Measurements from ENCODE around the gene CCDC152. TPM values are rescaled to one million over a fixed set of nuclear protein-coding genes. Genes with fewer than 3 reads are reported as not detected.

Gene CCDC152, protein sequence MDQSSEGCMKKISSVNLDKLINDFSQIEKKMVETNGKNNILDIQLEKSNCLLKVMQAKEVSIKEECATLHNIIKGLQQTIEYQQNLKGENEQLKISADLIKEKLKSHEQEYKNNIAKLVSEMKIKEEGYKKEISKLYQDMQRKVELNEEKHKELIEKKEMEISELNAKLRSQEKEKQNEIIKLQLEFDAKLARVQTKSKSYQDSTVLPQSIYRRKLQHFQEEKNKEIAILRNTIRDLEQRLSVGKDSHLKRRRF
- 1 to 10 TPM in 2 of 4 donors, under 1 TPM in 1, not detected in 1; 0.36 to 1.7 (median 1.1) TPM for total RNA-seq

DNA sequence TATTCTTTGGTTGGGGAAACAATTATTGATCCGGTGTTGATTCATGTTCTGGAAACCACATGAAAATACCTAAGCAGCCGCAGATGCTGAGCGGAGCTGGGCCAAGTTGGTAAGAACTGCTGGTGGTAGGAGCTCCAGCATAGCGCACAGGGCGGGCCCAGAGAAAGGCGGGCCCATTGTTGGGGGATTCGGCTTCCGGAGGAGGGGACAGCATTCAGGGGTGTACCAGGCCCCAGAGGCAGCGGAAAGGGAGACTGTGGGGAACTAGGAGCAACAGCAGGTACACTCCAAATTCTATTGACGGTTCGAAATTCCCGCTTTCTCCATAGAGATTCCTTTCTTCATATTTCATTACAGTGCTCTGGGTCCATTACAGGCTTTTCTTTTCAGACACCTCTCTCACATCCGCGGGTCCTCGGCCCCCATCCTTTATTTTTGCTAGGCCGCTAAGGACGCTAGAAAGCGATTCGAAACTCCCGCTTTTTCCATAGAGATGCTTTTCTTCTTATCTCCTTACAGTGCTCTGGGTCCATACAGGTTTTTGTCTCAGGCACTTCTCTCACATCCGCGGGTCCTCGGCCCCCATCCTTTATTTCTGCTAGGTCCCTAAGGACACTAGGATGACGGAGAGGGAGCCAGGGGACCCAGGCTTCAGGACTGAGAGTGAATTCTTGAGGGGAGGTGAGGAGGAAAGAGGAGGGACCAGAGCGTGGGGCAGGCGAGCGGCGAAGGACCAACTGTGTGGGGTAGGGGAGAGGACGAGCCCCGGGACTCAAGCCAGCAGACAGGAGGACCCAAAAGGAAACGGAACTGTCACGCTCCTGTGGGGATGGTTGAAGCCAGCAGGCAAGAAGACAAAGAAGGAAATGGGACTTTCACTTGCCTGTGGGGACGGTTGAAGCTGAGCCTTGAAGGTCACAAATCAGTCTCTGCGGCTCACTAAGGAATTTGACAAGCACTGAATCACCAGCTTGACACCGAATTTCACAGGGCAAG, at the start of gene CCDC152:
CCDC152 (plus strand) TSS at position 213 of the 996 bp plus-strand sequence. CDS start 2,304 bp downstream, outside the sequence.
- Histone ChIP-seq H3K4me1 (peaks cover 4% of the 10 kb centered on the region), H3K36me3 (no peaks in the 10 kb centered on the region), H3K27ac (no peak within 1 kb of the TSS), H3K4me3 (peak within 1 kb of the TSS; percentile 36), H3K27me3 (no peaks in the 10 kb centered on the region), H3K9me3 (no peaks in the 10 kb centered on the region)
- 30% methylated on average over 35 of the region's 35 CpGs for WGBS
- DNase-seq (ENCODE audit: low spot score in 2 of 2), result peak in 1 of 2 donors; percentile 80
- TF ChIP-seq POLR2AphosphoS5 (IDR thresholded peaks at IDR 0.05), result no peak

DNA sequence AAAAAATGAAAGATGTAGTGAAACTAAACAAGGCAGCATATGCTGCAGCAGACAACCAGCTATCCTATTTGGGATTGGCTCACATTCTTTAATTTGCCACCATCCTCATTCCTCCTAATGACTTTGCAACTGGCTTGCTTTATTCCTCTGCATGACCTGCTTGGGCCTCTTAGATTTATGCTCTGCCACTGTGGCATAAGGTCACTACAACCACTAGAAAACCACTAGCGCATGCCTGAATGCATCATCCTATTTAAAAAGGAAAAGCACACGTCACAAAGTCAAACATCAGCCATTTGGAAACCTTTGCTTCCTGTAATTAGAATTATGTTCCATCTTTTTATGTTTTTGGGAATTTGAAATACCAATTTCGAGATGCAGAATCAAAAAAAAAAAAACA, 40.8 kb upstream of the CCDC152 start:
- H3K27ac ChIP-seq, result no peak overlapping the region
- 76% methylated on average over 3 of the region's 3 CpGs for WGBS
- no peaks in the 10 kb centered on the region for H3K9me3 ChIP-seq
- H3K4me1 ChIP-seq, result no peaks in the 10 kb centered on the region
- no peaks in the 10 kb centered on the region for H3K27me3 ChIP-seq
- H3K4me3 ChIP-seq, result no peak overlapping the region
- TF ChIP-seq CTCF (IDR thresholded peaks at IDR 0.05), result no peak
- peaks cover 6% of the 10 kb centered on the region for H3K36me3 ChIP-seq
- no peak for DNase-seq (ENCODE audit: low spot score in 2 of 2)

DNA sequence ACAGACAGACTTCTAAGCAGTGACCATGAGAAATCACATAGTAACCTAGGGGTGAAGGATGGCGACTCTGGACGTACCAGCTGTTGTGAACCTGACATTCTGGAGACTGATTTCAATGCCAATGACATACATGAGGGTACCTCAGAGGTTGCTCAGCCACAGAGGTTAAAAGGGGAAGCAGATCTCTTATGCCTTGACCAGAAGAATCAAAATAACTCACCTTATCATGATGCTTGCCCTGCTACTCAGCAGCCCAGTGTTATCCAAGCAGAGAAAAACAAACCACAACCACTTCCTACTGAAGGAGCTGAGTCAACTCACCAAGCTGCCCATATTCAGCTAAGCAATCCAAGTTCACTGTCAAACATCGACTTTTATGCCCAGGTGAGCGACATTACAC, 38.0 kb upstream of the CCDC152 start:
- DNase-seq (ENCODE audit: low spot score in 2 of 2), result no peak
- WGBS, result 86% methylated on average over 4 of the region's 4 CpGs
- no peaks in the 10 kb centered on the region for H3K9me3 ChIP-seq
- H3K4me1 ChIP-seq, result no peaks in the 10 kb centered on the region
- no peak for TF ChIP-seq EP300 (IDR thresholded peaks at IDR 0.05)
- TF ChIP-seq POLR2AphosphoS5 (IDR thresholded peaks at IDR 0.05), result no peak
- no peak for TF ChIP-seq CTCF (IDR thresholded peaks at IDR 0.05)
- no peak for TF ChIP-seq POLR2A (IDR thresholded peaks at IDR 0.05)
- peaks cover 6% of the 10 kb centered on the region for H3K36me3 ChIP-seq
- no peak overlapping the region for H3K4me3 ChIP-seq
- H3K27me3 ChIP-seq, result no peaks in the 10 kb centered on the region
- H3K27ac ChIP-seq, result no peak overlapping the region

DNA sequence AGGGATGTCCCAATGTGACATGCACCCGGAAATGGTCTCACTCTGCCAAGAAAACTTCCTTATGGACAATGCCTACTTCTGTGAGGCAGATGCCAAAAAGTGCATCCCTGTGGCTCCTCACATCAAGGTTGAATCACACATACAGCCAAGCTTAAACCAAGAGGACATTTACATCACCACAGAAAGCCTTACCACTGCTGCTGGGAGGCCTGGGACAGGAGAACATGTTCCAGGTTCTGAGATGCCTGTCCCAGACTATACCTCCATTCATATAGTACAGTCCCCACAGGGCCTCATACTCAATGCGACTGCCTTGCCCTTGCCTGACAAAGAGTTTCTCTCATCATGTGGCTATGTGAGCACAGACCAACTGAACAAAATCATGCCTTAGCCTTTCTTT, 37.6 kb upstream of the CCDC152 start:
- 86% methylated on average over 2 of the region's 2 CpGs for WGBS
- Histone ChIP-seq H3K27ac (no peak overlapping the region), H3K27me3 (no peaks in the 10 kb centered on the region), H3K9me3 (no peaks in the 10 kb centered on the region), H3K36me3 (peaks cover 6% of the 10 kb centered on the region), H3K4me1 (no peaks in the 10 kb centered on the region), H3K4me3 (no peak overlapping the region)
- no peak for TF ChIP-seq POLR2A (IDR thresholded peaks at IDR 0.05)
- no peak for TF ChIP-seq CTCF (IDR thresholded peaks at IDR 0.05)
- TF ChIP-seq EP300 (IDR thresholded peaks at IDR 0.05), result no peak
- TF ChIP-seq POLR2AphosphoS5 (IDR thresholded peaks at IDR 0.05), result no peak
- no peak for DNase-seq (ENCODE audit: low spot score in 2 of 2)

- Histone ChIP-seq H3K9me3 (no peaks in the 10 kb centered on the region), H3K27ac (no peak overlapping the region), H3K27me3 (no peaks in the 10 kb centered on the region), H3K4me3 (no peak overlapping the region), H3K36me3 (peaks cover 6% of the 10 kb centered on the region), H3K4me1 (no peaks in the 10 kb centered on the region)
- TF ChIP-seq EP300 (IDR thresholded peaks at IDR 0.05) (no peak), POLR2AphosphoS5 (IDR thresholded peaks at IDR 0.05) (no peak), CTCF (IDR thresholded peaks at IDR 0.05) (no peak), POLR2A (IDR thresholded peaks at IDR 0.05) (no peak)
- no peak for DNase-seq (ENCODE audit: low spot score in 2 of 2)
- WGBS, result 48% methylated on average over 6 of the region's 6 CpGs
These were observed 36.4 kb upstream of the CCDC152 start for GRCh38 chr5:42720251-42720650.

Measured in suprapubic skin (tissue), 4 donors.